Cerebellar cortex (tissue), 1 donor: ENCODE data around the gene RPAP3.

ENCODE experiments used
- DNase-seq: peaks from one replicate; pipeline ENCODE4 v3.0.0-alpha.2; 2015; ENCODE audit warnings: low spot score

RPAP3 gene, protein sequence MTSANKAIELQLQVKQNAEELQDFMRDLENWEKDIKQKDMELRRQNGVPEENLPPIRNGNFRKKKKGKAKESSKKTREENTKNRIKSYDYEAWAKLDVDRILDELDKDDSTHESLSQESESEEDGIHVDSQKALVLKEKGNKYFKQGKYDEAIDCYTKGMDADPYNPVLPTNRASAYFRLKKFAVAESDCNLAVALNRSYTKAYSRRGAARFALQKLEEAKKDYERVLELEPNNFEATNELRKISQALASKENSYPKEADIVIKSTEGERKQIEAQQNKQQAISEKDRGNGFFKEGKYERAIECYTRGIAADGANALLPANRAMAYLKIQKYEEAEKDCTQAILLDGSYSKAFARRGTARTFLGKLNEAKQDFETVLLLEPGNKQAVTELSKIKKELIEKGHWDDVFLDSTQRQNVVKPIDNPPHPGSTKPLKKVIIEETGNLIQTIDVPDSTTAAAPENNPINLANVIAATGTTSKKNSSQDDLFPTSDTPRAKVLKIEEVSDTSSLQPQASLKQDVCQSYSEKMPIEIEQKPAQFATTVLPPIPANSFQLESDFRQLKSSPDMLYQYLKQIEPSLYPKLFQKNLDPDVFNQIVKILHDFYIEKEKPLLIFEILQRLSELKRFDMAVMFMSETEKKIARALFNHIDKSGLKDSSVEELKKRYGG

DNA sequence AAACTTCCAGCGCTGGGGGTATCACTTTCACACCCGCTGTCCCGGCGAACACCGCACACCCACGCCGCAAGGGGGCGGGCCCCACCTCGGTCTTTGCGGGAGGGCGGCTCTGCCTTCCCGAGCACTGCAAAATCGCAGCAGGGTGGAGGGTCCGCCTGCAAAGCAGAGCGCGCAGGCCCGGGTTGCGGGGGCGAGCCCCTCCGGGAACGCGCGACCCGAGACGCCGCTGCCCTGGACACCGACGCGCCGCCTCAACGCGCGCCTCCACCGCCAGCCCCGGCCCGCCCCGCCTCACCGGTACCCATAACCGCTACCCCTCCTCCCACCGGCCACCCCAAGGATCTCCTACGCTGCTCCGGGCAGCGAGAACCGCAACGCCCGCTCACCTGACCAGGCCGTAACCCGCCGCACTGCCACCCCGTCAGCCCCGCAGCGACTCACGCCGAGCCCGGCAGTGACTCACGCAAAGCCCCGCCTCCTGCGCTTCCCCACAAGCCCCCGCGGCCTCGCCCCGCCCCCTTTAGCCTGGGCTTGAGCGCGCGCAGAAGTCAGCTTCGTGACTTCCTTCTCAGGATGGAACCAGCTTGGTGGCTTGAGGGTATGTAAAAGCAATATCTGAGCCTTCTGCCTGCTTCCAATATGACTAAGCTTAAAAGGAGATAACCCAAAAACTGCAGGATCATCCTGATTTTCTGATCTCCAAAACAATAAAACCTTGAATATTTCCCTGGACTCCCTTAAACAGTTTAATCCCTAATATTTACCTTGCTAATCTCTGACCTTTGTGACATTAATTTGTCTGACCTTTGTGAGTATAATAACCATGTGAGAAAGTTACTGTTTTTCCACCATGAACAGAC, at the start of gene RPAP3:
TSS of gene RPAP3 (minus strand) at position 465 of the 860 bp plus-strand sequence. CDS start 3,190 bp downstream, outside the sequence.
- DNase-seq = peak; percentile 92

DNA sequence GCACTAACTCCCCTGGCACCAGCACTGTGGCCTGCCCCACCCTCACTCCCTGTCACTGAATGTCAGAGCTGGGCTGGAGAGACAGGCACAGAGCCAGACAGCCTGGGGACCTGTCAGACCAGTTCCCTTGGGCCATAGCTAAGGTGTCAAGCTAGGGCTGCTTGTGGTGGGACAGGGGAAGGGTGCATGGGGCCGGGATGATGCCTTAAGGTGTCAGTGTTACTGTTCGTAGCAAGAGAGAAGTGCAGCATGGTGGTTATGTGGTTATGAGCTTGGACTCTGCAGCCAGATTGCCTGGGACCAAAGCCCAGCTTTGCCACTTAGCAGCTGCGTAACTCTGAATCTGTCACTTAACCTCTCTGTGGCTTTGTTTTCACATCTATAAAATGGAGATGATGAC, 49.1 kb upstream of the RPAP3 start:
- no peak for DNase-seq

DNA sequence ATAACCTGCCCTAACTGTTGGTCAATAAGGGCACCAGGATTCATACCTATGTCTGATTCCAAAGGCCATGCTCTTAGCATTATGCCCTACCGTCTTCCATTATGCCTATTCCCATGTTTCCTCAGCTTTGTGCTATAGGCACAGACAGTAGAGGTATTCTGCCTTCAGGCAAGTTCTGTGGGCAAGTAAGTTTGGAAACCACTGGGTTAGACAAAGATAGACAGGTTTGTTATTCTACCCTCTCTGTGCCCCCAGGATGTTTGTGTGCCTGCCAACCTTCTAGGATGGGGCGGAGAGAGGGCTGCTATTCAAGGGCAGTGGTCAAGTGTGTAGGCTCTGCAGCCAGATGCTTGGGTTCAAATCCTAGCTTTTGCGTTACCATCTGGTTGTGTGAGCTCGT, 48.3 kb upstream of the RPAP3 start:
- DNase-seq = no peak

DNA sequence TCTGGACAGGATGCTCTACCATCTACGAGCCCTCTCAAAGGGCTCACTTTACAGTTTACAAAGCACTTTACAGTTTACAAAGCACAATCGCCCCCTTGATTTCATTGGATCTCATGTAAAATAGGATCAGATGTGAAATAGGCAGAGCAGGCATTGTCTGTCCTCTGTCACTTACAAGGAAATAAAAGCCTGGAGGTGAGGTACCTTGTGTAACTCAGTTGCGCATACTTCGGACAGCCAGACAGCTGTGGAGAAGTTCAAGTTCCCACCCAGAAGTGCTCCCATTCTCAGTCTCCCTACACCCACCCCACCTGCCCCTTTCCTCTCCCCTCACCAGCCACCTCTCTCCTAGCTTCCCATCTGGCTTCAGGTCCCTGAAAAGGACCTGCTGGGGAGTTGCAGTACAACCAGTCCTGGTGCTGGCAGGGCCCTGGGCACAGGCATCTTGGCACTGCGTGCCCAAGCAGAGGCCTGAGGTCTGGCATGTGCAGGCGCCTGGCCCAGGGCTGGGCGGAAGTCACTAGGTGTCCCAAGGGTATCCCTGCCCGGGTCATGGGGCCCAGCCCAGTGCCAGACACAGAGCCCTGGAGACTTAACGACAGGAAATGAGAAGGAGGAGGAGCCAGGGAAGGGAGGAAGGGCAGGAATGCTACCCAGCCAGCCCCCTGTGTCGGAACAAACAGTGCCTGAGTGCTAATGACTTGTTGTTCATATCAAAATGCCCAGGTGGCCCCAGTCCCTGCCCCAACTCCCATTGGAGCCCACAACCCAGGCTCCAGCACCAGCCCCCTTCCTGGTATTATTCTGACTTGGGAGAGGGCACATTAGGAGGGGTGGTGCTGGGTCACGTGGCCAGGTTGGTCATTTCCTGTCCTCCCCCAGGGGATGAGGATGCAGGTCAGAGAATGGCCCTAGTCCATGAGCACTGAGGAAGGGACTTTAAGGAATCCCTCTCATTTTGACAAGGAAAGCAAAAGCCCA, 47.5 kb upstream of the RPAP3 start:
- DNase-seq = no peak

DNA sequence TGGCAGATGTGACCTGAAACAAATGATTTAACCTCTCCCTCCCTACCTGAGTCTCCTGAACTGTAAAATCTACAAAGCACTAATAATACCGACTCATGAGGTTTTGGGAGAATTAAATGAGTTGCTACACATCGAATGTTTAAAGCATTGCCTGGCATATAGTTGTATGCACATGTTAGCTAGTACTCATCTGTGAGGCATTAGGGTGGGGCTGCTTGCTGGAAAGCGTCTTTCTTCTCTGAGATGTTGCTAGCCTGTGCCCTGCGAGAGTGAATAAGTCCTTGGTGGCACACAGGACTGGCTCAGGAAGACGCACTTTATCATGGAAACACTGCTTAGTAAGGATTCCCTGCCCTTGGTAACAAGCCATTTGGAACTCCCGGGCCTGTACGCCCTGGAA, 46.7 kb upstream of the RPAP3 start:
- DNase-seq = no peak

DNA sequence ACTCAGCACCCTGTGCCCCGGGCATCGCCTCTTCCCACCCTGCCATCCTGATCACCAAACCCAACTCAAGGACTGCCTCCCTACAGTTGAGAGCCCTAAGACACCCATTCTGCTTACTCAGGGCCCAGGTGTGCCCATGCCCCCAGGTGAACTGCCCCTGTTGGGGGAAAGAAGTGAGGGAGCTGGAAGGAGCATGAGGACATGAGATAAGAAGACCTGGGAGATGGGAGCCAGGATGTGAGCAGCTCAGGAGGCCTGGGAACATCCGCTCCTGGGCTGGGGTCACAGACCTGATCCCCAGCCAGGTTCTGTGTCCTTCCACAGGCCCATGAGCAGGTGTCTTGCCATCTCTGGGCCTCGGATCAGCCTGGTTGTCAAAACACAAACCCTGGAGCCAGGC, 46.3 kb upstream of the RPAP3 start:
- DNase-seq = no peak

DNA sequence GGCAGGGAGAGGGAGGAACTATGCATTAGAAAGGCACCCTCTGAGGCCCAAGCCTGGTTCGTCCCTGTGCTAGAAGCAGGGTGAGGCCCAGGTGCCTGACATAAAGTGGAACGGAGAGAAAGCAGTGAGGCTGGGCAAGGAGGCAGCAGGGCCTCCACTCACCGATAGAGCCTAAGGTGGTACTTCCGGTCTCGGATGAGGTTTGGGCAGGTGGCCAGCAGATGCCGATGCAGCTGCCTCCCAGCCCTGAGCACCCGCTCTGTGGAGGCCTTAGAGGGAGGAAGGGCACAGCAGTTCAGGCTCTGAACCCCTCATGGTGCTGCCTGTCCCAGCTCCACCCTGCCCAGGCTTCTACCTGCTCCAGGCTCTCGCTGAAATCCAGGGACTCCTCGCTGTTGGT, 45.7 kb upstream of the RPAP3 start:
- DNase-seq = no peak

DNA sequence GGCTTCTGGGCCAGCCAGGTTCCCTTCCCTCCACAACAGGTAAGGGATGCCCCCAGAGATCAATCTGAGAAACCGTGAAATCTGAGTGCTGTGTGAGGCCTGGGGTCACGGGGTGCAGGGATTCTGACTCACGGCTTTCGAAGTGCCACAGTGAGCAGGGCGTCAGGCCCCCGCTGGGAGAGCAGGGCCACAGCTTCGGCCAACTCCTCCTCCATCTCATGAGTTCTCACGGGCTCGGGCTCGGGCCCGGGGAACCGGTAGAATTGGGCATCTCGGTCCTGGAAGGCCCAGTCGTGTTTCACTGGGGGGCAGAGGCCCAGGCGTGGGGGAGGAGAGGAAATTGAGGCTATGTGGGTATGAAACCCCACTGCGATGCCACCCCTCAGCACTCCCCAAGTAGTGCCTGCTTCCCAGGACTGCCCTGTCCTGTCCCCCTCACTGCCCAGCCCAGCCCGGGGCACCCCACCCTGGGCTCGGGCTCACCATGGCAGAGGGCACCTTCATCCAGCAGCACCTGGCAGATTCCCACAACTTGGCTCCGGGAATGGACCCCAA, 45.2 kb upstream of the RPAP3 start:
- no peak for DNase-seq

DNA sequence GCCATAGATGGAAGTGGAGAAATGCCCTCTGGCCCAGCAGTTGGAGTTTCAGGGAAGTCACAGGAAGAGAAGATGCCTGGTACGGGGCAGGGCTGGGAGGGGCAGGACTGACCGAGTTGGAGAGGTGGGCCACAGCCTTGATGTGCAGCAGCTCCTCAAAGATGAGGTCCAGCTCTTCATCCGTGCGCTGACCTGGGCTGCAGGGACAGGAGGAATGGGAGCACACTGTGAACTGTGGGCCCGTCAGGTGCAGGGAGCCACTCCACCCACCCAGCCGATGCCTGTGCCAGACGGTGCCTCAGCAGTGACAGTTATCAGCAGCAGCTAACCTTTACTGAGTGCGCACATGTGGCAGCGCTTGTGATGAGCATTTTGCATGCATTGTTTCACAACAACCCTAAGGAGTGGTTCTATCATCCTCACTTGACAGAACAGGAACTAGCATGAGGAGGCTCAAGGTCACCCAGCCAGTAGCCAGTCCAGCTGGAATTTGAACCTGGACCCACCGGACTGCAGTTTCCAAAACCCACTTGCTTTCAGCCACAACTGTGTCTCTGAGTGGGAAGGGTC, 44.5 kb upstream of the RPAP3 start:
- no peak for DNase-seq

DNA sequence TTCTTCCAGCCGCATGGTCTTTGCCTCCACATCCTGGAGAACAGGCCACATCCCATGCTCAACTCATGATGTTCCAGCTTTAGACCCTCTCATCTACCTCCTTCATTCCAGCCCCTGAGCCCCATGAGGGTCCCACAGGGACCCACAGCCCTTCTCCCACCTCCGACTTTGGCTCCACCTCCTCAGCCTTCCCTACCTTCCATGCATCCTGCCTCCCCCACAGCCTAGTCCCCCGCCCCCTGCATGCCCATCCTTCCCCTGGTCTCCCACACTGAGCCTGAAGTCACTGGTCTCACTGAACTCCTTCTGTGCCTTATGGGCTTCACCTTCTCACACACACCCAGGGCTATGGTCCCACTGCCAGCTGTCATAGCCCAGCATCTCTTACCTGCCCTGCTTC, 43.1 kb upstream of the RPAP3 start:
- DNase-seq = no peak

DNA sequence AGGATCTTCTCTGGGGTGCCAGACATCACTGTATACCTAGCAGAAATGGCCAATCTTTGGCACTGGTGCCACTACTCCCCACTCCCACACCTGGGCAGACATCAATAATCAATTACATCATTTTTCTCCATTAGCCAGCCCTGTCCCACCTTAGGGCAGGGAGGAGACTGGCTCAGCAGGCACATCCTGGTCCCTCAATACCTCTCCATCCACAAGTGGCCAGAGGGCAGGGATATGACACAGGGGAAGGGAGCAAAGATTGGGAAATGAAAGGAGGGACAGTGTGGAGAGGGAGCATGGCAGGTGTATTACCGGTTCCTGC, 42.6 kb upstream of the RPAP3 start:
- DNase-seq = no peak

DNA sequence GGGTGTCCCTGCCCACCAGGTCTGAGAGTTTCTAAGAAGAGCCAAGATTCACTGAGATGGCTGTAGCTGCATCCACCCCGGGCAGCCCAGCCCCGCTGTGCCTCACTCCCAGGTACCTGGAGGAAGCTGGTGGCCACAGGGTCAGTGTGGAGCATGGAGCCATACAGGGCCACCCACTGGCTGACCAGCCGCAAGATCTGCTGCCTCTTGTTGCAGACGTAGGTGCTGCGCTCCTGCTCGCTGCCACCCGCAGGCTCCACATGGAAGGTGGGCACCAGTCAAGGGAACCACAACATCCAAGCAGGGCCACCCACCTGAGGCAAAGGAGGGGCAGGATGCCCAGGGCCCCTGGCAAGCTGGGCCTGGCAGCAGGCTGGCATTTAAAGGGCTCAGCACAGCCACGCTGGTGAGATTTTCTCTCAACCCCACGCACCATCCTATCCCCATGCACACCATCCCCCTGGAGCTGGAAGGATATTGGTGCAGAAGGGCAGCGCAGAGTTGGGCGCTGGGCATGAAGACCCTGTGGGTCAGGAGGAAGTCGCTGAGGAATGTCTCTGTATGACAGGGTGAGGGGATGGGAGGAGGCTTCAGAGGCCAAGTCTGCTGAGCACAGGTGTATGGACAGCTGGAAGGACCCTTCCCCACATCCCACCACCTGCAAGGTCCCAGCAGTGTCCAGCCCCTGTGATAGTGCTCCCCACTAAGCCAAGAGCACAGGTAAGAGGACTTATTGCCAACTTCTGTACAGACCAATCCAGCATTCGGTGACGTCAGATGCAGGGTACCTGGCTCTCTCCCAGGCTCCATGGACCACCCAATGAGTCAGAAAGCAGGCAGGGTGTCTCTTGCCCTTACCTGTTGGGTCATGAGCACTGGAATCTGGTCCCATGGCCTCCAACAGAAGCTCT, 42.0 kb upstream of the RPAP3 start:
- no peak for DNase-seq

DNA sequence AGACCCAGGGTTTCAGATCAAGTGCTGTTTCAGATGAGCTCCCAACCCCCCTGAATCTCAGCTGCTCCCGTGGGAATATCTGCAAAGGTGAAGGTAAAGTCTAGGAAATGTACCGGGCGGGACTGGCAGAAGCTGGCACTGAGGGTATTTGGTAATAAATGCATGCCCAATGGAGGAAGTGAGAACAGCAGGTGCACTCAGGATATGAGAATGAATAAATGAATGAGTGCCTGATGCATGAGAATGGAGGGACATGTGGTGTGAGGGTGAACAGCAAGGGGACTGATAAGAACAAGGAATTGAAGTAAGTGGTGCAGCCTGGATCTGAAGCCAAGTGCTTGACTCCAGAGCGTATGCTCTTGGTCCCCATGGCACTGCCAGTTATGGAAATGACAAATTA, 41.3 kb upstream of the RPAP3 start:
- DNase-seq = no peak

DNA sequence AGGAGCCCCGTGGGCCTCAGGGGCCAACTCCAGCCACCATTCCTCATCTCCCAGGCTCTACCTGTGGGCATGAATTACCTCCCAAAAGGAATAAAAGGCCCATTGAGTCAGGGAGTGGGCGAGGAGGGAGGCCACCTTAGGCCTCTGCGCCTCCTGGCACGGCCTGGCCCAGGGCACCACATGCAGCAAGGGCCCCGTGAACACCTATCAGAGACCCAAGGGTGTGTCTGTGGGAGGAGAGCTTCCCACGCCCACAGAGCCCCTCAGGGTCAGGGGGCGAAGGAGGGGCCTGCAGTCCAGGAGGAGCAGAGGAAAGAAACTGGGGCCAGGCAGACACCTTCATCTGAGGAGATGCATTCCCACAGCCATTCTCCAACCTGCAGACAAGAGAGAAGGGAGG, 40.7 kb upstream of the RPAP3 start:
- DNase-seq = no peak

DNA sequence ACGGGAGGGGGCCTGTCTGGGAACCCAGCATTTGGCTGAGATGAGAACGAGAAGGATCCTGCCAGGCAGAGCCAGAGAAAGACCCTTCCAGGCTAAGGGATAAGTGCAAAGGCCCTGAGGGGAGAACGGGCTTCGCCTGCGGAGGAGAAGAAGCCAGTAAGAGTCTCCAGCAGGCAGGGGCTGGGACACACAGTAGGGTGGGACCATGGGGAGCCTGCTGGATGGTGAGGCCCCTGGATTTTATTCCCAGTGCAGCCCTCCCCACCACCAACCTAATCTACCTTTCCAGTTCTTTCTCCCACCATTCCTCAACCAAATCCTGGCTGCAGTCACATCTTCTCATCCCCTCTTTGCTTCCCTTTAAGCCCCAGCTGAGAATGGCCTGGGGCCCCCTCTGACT, 40.2 kb upstream of the RPAP3 start:
- no peak for DNase-seq

DNA sequence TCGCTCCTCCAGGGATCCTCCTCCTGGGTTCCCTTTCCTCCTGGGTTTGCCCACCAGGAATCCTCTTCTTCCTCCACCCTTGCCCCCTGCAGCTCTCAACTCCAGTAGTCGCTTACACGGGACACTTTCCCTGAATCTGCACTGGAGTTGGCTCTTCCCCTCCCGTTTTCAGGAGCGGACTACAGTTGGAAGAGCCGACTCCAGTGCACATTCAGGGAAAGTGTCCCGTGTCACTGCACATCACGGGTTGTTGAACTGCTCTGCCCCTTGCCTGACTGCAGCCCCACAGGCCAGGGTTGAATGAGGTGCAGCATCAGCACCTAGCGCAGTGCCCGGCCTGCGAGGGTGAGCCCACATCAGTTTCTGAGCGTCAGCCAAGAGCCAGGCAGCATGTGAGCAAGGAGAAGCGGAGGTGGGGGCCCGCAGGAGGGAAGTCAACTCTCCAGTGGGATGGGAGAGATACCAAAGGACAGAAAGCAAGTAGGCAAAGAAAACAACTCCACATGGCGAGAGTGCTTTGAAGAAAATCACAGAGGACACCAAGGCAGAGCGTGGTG, 39.7 kb upstream of the RPAP3 start:
- no peak for DNase-seq

DNA sequence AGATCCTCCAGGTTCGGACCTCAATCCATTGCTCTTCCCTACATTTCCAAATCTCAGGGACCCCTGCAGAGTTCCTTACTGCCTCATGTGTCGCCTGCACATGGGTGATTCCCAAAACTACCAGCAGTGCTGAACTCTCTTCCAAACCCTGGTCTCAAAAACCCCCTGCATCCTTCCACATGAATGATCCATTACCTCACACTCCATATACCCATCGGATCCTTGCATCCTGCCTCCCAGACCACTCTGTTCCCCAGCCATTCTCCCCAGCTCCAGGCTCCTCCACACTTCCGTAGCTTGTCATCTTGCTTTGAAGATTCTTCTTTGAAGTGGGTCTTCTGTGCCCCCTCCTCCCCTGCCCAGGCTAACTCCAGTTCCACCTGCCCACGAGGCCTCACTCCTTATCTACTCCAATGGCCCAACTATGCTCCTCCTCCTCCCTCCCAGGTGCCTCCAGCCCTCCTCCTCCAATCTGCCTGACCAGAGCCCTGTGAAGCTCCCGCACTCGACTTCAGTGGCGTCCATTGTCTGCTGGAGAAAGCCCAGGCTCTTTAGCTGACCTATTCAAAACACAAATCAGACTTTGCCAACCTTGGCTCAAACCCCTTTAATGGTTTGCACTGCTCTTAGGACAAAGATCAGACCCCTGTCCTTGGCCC, 39.1 kb upstream of the RPAP3 start:
- no peak for DNase-seq

DNA sequence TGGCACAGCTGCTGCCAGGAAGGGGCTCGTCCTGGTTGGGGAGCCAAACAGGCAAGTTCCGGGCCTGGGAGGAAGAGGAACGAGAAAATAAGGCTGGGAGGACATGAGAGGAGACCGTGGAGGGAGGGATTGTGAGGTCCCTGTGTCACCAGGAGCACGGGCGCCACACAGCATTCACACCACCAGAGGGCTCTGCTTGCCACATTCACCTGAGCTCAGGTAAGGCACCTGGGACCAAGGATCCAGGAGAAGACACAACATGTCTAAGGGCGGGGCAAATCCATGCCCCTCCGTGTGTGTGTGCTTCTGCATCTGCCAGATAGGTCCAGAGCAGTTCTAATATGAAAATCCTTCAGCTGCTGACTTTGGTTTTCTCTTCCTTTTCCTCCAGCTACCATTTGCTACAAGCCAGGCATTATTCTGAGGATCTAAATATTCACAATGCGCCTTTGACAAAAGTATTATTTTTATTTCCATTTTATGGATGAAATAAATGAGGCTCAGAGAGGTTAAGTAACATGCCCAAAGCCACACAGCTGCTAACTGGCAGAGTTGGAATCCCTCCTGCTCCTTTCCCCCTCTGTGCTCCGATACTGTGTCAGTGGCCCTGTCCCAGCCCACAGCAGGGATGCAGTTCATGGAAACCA, 38.3 kb upstream of the RPAP3 start:
- DNase-seq = peak; percentile 54
